DND-41 (cell line): ENCODE results near the gene LAMB1.

Experiments
- EZH2 ChIP-seq: IDR thresholded peaks from 3 replicates; pipeline ENCODE4 v1.6.1; 2012; ENCODE audit warnings: borderline replicate concordance, low read depth, mild to moderate bottlenecking, moderate library complexity, low read length, inconsistent platforms; ENCODE audit not compliant: severe bottlenecking
- TF ChIP-seq, protein P1 (sequence below): IDR thresholded peaks from 2 replicates; pipeline ENCODE4 v1.5.1; 2012; ENCODE audit warnings: borderline replicate concordance, low read length, moderate library complexity, mild to moderate bottlenecking; ENCODE audit not compliant: poor library complexity, severe bottlenecking; ENCODE audit errors: extremely low read depth

- TF ChIP-seq, protein P1, sequence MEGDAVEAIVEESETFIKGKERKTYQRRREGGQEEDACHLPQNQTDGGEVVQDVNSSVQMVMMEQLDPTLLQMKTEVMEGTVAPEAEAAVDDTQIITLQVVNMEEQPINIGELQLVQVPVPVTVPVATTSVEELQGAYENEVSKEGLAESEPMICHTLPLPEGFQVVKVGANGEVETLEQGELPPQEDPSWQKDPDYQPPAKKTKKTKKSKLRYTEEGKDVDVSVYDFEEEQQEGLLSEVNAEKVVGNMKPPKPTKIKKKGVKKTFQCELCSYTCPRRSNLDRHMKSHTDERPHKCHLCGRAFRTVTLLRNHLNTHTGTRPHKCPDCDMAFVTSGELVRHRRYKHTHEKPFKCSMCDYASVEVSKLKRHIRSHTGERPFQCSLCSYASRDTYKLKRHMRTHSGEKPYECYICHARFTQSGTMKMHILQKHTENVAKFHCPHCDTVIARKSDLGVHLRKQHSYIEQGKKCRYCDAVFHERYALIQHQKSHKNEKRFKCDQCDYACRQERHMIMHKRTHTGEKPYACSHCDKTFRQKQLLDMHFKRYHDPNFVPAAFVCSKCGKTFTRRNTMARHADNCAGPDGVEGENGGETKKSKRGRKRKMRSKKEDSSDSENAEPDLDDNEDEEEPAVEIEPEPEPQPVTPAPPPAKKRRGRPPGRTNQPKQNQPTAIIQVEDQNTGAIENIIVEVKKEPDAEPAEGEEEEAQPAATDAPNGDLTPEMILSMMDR: no peak
- no peak for TF ChIP-seq EZH2
These were observed 63.1 kb downstream of the LAMB1 start for GRCh38 chr7:107939573-107940489.
